HepG2 (cell line): Measurements from ENCODE around the gene RNASE8. TPM values are rescaled to one million over a fixed set of nuclear protein-coding genes. Genes with fewer than 3 reads are reported as not detected.

ENCODE experiments used
- BRCA1 ChIP-seq: sonication (generic); formaldehyde crosslinking; IDR thresholded peaks from 2 replicates; pipeline ENCODE4 v1.4.0; 2020; ENCODE audit warnings: missing genetic modification reagents
- ELF1 ChIP-seq: sonication (generic); formaldehyde crosslinking; IDR thresholded peaks from 2 replicates; pipeline ENCODE4 v1.4.0; 2020; ENCODE audit warnings: missing genetic modification reagents
- ETS1 ChIP-seq: sonication (generic); formaldehyde crosslinking; IDR thresholded peaks from 2 replicates; pipeline ENCODE4 v1.4.0; 2020; ENCODE audit warnings: missing genetic modification reagents
- FOXA3 ChIP-seq: IDR thresholded peaks from 2 replicates; pipeline ENCODE4 v1.6.1; 2016; ENCODE audit warnings: missing genetic modification reagents, missing compliant biosample characterization
- KIAA2018 ChIP-seq: sonication (generic); formaldehyde crosslinking; IDR thresholded peaks from 2 replicates; pipeline ENCODE4 v1.5.0; 2020; ENCODE audit warnings: mild to moderate bottlenecking, missing genetic modification reagents, borderline replicate concordance
- MED1 ChIP-seq: sonication (generic); formaldehyde crosslinking; IDR thresholded peaks from 2 replicates; pipeline ENCODE4 v1.4.0; 2020; ENCODE audit warnings: missing genetic modification reagents
- NFIC ChIP-seq: IDR thresholded peaks from 2 replicates; pipeline ENCODE4 v1.6.1; 2012; ENCODE audit warnings: mild to moderate bottlenecking, low read length, inconsistent platforms
- PAWR ChIP-seq: sonication (generic); formaldehyde crosslinking; IDR thresholded peaks from 2 replicates; pipeline ENCODE4 v1.4.0; 2020; ENCODE audit warnings: missing genetic modification reagents, mild to moderate bottlenecking, borderline replicate concordance
- RARA ChIP-seq: IDR thresholded peaks from 2 replicates; pipeline ENCODE4 v1.6.1; 2016; ENCODE audit warnings: missing genetic modification reagents, missing compliant biosample characterization
- SMYD3 ChIP-seq: sonication (generic); formaldehyde crosslinking; IDR thresholded peaks from 2 replicates; pipeline ENCODE4 v1.8.1; 2023; ENCODE audit warnings: mild to moderate bottlenecking, missing genetic modification reagents
- TARDBP ChIP-seq: sonication (generic); formaldehyde crosslinking; IDR thresholded peaks from 2 replicates; pipeline ENCODE4 v1.8.0; 2022; ENCODE audit warnings: mild to moderate bottlenecking, missing genetic modification reagents
- ZBTB1 ChIP-seq: sonication (generic); formaldehyde crosslinking; IDR thresholded peaks from 2 replicates; pipeline ENCODE4 v1.4.0; 2020; ENCODE audit warnings: missing genetic modification reagents, borderline replicate concordance
- ZNF326 ChIP-seq: sonication (generic); formaldehyde crosslinking; IDR thresholded peaks from 2 replicates; pipeline ENCODE4 v1.4.0; 2020; ENCODE audit warnings: missing genetic modification reagents, borderline replicate concordance
- ZNF746 ChIP-seq: sonication (generic); formaldehyde crosslinking; IDR thresholded peaks from 2 replicates; pipeline ENCODE4 v1.8.0; 2022; ENCODE audit warnings: mild to moderate bottlenecking, missing genetic modification reagents
- ZNF766 ChIP-seq: sonication (generic); formaldehyde crosslinking; IDR thresholded peaks from 2 replicates; pipeline ENCODE4 v1.5.0; 2020; ENCODE audit warnings: missing genetic modification reagents, borderline replicate concordance
- ZNF788 ChIP-seq: sonication (generic); formaldehyde crosslinking; IDR thresholded peaks from 2 replicates; pipeline ENCODE4 v1.5.0; 2020; ENCODE audit warnings: mild to moderate bottlenecking, missing genetic modification reagents, borderline replicate concordance
- polyA plus RNA-seq, 8 experiments: library from polyadenylated mRNA; depleted of rRNA in 3 of 8; stranded (reverse) in 7 of 8; unstranded in 1 of 8; fragments of >200 nt; fragmentation: Illumina TruSeq in 4 of 8; extraction: Trizol in 4 of 8; gene quantifications; 2 replicates each; pipeline versions ENCODE4 v1.2.1 to v1.2.3, GENCODE V29; 2011 to 2016; ENCODE audit warnings: low read depth in 4 of 8, missing spikeins in 1 of 8, mixed read lengths in 1 of 8; ENCODE audit not compliant: insufficient read depth in 1 of 8
- total RNA-seq, 5 experiments: library from RNA; depleted of rRNA; stranded (reverse); fragments of >200 nt; fragmentation: Illumina TruSeq; extraction: Trizol; gene quantifications; 2 replicates each; pipeline ENCODE4 v1.2.3, GENCODE V29; 2016; ENCODE audit warnings: low read depth in 1 of 5
- TF ChIP-seq, protein P1 (sequence below): sonication (generic); formaldehyde crosslinking; IDR thresholded peaks from 2 replicates; pipeline ENCODE4 v1.9.0; 2021; ENCODE audit warnings: missing genetic modification reagents, borderline replicate concordance

The RNASE8 gene
- total and polyA plus RNA-seq, 2 of the 13 experiments (the other 11 are each of a cell fraction or from before 2014, with no cell fraction given) = not detected

DNA sequence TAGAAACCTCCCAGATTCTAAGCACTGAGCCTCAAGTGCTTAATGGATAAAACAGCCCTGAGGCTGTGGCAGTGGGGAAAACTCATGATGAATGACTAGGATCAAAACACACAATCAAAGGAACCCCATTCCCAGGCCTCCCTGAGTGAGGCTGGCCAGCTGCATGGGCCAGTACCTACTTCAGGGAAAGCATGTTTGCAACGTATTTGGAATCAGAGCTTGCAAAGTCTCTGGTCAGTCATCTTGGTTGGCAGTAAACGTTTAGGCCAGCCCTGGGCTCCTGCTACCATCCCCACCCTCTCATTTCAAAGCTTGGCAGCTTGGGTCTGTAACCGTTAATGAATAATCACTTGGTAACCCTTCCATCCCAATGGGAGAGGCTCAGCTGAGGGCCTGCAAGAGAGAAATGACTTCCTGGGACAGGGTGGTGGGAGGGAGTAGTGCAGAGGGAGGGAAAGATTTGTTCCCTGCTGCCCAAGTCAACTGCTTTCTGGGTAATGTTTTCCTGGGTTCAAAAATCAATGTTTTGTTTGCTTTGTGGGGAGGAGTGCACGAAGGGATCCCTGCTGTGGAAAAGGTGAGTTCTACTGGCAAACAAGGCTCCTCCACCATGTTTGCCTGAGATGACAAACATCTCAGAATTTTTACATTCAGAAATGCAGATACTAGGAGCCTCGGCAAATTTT lies 2.0 kb upstream of the RNASE8 start (continued):
- 0 out of 2 replicates have a peak, but pooled peaks have one; percentile 43 for TF ChIP-seq SMYD3 (CRISPR knock-in tag)
- TF ChIP-seq RARA (CRISPR knock-in tag) = peak; percentile 69
- TF ChIP-seq ELF1 = peak; percentile 75
- TF ChIP-seq FOXA3 (CRISPR knock-in tag) = peak; percentile 80
- peak; percentile 75; the same call in 1 of the 2 replicates for TF ChIP-seq ZNF766 (CRISPR knock-in tag)
- TF ChIP-seq ZBTB1 = no peak
- TF ChIP-seq, protein P1, sequence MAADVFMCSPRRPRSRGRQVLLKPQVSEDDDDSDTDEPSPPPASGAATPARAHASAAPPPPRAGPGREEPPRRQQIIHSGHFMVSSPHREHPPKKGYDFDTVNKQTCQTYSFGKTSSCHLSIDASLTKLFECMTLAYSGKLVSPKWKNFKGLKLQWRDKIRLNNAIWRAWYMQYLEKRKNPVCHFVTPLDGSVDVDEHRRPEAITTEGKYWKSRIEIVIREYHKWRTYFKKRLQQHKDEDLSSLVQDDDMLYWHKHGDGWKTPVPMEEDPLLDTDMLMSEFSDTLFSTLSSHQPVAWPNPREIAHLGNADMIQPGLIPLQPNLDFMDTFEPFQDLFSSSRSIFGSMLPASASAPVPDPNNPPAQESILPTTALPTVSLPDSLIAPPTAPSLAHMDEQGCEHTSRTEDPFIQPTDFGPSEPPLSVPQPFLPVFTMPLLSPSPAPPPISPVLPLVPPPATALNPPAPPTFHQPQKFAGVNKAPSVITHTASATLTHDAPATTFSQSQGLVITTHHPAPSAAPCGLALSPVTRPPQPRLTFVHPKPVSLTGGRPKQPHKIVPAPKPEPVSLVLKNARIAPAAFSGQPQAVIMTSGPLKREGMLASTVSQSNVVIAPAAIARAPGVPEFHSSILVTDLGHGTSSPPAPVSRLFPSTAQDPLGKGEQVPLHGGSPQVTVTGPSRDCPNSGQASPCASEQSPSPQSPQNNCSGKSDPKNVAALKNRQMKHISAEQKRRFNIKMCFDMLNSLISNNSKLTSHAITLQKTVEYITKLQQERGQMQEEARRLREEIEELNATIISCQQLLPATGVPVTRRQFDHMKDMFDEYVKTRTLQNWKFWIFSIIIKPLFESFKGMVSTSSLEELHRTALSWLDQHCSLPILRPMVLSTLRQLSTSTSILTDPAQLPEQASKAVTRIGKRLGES = no peak; the same call in 1 of the 2 replicates
- peak; percentile 95 for TF ChIP-seq ETS1 (CRISPR knock-in tag)
- TF ChIP-seq BRCA1 = peak; percentile 63; the same call in 1 of the 2 replicates
- TF ChIP-seq PAWR (CRISPR knock-in tag) = peak; percentile 59; the same call in 1 of the 2 replicates
- TF ChIP-seq ZNF746 (CRISPR knock-in tag) = peak; percentile 96; the same call in 1 of the 2 replicates
- no peak for TF ChIP-seq ZNF326 (CRISPR knock-in tag)
- peak; percentile 99 for TF ChIP-seq MED1 (CRISPR knock-in tag)
- peak; percentile 66; the same call in 1 of the 2 replicates for TF ChIP-seq NFIC
- TF ChIP-seq ZNF788 (CRISPR knock-in tag) = peak; percentile 88; the same call in 1 of the 2 replicates
- TF ChIP-seq KIAA2018 (CRISPR knock-in tag) = no peak
- TF ChIP-seq TARDBP (CRISPR knock-in tag) = peak; percentile 91; the same call in 1 of the 2 replicates
